Activated naive CD4-positive, alpha-beta T cell treated with Interleukin-2 at 50 U/mL for 16 hours (primary cell): Measurements from ENCODE around the gene CDKL2.
"Not testable (repeated sequence)": the region's sequence is repeated elsewhere in the genome, so short reads cannot be mapped to it uniquely, and the experiment has no call there.

ENCODE experiments used
- DNase-seq: peaks from one replicate; pipeline ENCODE4 v3.0.0-alpha.2; 2020

CDKL2 gene

DNA sequence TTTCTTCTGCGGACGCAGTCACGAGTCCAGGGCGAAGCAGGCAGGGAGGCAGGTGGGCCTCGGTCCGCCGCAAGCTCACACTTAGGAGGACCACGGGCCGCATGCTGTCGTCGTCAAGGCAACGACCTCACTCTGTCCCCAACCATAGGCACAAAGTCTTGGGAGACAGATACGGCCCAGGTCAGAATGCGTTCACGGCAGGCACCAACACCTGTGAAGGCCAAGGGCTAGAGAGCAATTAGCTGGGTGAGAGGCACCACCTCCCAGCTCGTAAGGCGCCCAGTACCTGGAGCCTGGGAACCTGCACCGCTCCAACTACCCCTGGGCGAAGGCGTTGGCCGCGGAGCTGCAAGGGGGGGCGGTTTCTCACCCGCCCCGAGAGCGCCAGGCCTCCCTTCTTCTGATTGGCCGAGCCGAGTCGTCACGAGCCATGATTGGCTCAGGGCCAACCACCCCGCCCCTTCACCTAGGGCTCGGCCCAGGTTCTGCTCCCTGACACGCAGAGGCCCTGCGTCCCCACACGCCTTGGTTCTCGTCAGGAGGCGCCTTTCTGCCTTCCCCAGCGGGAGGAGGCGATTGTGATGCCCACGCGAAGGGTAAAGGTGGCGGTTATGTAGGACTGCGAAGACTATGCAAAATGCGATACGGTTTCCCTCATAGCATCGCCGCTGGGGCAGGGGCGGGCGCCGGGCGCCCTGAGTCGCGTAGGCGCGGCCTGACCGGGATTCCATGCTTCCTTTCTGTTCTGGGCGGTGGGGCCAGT is at the start of gene CDKL2:
CDKL2 (minus strand) TSS at position 355 of the 763 bp plus-strand sequence. CDS start 4,540 bp downstream, outside the sequence.
- DNase-seq: peak; percentile 93

DNA sequence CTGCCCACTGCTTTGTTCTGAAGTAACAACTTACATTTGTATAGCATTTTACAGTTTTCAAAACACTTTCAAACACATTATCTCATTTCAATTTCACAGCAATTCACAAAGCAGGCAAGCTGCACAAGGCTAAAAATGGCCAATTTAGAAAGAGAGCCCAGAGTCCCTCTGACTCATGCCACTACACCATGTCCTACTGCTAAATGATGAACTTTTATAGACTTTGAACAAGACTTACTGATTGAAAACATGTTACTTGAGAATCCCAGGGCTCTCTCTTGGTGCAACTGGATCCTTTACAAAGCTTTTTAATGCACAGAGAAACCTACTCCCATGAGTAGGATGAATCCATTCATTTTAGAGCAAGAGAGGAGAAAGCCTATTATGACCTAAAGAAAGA is 48.6 kb upstream of the CDKL2 start:
- no peak for DNase-seq

DNA sequence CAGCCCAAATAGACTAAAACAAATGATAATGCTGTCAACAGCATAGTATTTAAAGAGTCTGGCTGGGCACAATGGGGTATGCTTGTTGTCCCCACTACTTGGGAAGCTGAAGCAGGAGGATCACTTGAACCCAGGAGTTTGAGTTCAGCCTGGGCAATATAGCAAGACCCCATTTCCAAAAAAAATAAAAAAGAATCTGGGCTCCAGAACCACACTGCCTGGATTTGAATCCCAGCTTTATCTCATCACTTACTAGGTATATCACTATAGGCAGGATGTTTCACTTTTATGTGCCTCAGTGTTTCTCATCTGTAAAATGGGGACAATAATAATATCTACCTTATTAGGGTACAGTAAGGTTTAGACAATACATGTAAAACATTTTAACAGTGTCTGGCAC is 48.1 kb upstream of the CDKL2 start:
- no peak for DNase-seq

DNA sequence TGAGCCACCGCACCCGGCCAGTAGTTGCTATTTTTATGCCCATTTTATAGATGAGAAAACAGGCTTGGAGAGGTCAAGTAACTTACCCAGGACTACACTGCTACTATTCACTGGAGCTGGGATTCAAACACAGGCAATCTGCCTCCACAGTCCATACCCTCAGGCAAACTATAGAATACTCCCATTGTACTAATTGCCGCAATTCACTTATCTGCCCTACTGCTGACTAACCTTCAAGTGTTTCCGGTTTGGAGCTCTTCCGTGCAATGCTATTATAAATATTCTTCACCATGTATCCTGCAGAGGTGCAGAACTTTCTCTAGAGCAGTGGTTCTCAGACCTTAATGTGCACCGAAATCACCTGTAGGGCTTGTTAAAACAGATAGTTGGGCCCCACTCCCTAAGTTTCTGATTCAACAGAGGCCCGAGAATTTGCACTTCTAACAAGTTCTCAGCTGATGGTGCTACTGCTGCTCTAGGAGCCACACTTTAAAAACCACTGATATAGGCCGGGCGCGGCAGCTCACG is 44.7 kb upstream of the CDKL2 start:
- DNase-seq: no peak

DNA sequence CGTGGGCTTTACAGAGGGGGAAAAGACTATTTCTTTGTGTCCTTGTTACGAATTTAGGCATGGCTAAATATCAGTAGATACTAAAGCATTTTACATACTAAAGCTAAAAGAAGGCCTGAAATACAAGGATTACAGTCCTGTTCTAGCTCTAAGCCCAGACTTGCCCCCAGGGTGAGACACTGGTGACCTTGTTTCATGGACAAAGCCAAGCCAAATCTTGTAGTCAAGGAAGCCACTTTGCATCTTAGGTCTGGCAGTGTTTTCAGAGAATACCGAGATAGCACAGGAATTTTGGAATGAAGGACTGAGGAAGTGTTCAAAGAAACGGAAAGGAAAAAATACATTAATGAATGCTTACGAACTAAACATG is 43.6 kb upstream of the CDKL2 start:
- DNase-seq: no peak

DNA sequence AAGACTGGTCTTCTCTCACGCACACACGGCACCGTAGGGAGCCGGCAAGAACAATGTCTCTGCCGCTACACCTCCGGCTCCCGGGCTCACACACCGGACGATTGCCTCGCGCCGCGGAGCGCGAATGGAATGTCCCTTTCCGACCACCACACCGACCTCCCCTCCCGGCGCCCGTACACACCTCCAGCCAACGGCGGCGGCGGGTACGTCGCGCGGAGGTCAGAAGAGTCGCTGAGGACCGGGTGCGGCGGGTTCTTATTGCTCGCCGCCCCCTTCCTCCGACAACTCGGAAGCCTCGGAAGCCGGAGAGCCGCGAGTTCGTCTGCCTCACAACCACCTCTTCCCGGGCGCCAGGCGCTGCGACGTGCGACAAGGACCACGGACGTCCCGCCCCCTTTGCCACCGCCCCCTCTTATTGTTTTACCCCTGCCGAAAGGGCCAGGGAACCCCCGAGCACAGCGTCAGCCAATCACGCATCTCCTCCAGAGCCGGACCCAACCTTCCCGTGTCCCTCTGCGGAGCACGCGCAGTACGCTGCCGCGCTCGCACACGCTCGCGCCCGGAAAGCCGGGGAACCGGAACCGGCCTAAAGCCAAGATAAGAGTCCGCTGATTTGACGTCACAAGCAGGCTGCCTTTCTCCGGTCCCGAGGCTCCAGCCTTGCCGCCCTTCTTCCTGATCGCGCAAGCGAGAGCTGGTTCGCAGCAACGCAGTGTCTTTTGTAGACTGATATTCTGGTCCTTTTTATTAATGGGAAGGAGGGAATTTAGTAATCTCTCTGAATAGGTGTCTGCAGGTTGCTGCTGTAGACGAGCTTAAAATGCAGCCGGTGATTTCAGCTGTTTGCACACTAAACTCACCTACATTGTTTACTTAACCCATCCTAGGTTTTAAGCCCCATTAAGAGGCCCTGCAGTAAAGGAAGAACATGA is 43.0 kb upstream of the CDKL2 start, which contains the start of gene G3BP2:
G3BP2 (minus strand) TSS at position 385 of the 932 bp plus-strand sequence. CDS start 11,386 bp downstream, outside the sequence.
- peak; percentile 98 for DNase-seq

DNA sequence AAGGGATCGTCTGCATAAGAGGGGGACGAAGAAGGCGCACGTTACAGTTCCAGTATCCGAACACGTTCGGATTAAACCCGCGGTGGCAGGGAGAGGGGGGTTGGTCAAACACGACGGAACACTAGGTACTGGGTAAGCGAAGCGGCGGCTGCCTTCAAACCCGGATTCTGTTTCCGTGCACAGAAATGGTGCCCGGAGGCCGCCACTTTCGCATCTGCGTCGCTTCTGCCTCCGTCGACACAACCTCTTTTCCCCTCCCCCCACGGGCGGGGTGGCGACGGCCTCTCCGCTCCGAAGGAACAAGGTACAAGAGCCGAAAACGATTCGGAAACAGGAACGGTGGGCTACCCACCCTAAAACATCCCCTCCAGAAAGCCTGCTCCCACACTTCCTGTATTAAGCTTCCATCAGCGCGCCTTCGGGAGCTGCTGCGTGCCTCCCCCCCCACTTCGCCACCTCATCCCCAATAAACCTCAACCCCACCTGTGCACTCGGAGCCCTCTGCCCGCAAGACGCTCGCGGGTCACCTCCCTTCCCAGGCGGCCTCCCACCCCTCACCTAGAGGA is 42.2 kb upstream of the CDKL2 start:
- peak; percentile 82 for DNase-seq

DNA sequence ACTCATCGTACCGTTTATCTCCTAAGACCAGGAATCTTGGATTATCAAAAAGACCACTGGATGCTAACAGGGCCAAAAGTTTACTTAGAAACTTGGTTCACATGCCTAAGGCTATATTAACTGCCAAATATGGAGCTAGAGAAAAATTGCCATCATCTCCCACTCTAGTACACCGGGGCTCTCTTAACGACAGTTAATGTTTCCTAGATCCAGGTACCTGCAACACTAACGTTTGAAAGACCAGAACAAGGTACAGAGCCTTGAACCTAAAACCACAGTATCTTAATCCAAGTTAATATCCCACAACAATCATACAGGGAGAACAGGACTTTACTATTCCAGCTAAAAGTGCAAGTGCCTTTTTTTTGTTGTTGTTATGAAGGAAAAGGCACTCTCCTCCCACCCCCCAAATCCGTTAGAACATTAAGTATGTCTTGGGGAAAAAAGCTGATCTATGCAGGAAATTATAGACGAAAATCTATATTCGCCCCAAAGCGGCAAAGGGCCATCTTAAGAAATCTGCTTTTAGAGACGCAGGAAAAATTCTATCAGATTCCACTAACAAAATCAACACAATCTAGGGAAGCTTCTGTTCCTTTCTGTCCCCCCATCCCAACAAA is 41.6 kb upstream of the CDKL2 start:
- no peak for DNase-seq

DNA sequence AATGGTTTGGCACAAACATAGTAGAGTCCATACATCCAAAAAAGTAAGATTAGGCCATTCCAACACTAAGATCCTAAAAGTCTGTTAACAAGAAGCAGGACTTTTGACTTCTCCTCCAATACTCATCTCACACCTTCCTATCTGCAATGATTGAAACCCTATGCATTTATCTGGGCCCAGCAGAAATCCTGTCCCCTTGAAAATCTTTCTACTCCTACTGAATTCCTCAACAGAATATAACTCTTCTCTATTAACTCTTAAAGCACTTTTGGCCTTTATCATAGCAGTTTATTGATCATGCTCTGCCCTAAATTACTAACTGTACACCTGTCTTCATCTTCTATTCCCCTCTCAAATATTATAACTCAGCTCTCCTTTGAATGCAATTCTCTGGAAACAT is 38.3 kb upstream of the CDKL2 start:
- DNase-seq: no peak

DNA sequence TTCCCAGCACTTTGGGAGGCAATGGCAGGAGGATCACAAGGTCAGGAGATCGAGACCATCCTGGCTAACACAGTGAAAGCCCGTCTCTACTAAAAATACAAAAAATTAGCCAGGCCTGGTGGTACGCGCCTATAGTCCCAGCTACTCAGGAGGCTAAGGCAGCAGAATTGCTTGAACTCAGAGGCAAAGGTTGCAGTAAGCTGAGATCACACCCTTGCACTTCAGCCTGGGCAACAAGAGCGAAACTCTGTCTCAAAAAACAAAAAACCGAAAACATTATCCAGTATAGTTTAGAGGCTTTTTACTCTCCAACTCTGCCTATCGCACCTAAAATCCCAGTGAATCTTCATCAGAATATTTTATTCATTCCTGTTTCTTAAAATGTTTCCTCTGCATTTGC is 37.3 kb upstream of the CDKL2 start:
- DNase-seq: not testable (repeated sequence)

DNA sequence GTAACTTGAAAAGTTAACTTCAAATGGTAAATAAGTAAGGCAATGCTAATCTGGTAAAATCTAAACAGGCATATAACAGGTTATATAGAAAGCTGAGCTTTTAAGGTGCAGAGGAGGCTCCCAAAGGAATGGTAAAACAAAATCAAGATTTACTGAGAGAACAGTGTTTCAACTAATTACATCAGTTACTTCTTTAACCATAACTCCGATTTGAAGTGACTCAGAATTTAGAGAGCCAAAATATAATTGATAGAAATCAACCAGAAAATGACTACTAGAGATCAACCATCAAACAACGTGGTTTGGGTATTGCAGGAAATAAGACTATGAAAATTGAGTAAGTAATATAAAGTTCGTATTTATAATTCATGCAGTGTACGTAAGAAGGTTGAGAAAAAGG is 36.0 kb upstream of the CDKL2 start:
- DNase-seq: no peak

DNA sequence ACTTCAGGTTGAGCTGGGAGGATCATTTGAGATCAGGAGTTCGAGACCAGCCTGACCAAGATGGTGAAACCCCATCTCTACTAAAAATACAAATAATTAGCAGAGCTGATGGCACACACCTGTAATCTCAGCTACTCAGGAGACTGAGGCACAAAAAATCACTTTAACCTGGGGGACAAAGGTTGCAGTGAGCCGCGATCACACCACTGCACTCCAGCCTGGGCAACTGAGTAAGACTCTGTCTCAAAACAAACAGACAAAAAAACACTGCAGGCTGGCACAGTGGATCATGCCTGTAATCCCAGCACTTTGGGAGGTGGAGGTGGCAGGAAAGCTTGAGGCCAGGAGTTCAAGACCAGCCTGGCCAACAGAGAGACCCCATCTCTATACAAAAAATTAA is 34.3 kb upstream of the CDKL2 start:
- not testable (repeated sequence) for DNase-seq

DNA sequence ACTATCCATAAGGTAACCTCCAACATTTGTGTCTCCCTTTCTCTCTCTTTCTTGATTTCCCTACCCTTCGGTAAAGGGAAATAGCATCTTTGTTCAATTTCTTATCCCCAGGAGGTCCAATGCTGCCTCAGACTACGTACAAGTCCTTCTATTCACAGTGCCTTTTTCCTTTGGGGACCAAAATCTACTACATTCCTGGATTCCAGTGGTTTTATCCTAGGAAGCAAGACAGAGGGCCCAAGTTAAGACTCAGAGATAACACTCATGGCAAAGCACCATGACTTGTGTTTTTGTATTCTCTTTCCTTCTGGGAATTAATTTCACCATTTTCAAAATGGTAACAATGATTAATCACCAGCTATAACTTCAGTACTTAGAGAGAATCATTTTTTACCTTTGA is 32.3 kb upstream of the CDKL2 start:
- no peak for DNase-seq

DNA sequence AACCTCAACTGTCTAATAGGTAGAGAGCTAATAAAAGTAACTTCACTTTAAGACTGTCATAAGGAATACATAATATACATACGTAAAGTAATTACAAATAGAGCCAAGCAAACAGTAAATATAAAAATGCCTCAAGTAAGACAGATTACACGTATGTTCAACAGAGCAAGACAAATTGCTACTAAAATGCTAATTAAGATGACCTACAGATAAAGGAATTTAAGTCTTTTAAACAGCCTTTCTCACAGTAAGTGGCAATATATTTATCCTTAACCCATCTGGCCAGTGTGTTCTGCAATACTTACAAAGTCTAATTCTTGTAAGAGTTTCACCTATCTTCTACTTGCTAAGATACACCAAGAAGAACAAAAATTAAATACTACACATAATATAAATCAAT is 30.2 kb upstream of the CDKL2 start:
- DNase-seq: no peak

DNA sequence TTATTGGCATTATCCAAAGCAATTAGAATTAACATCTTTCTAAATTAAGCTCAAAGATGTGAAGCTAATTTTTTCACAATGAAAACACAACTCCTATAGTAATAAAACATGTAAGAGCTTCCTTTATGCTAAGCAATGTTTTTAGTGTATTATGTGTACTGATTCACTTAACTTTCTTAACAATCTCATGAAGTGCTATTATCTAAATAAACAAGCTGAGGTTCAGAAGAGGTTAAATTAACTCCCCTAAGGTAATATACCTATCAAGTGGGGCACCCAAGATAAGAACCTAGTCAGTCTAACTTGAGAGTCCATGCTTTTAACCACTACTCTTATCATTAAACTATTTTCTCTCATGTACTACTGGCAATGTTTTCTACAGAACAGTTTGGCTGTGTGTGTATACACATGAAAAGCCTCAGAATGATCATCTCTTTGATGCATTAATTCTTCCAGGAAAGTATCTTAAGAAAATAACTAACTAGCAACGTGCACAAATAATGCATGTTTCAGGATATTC is 29.2 kb upstream of the CDKL2 start:
- no peak for DNase-seq

DNA sequence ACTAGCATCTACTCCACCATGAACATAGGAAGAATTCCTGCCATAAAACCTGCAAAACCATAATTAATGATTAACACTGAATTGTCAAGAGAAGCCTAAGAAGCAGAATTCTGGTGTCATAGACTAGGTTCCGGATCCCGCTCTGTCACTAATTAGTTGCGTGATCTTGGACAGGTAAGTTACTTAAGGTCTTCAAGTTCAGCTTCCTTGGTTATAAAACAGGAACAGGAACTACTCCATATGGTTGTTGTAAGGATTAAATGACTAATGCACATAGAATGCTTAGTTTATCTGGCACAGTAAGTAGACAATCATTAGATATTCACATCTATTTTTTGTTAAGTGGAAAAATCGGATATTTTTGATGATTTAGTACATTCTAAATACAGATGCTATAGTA is 28.5 kb upstream of the CDKL2 start:
- DNase-seq: no peak

DNA sequence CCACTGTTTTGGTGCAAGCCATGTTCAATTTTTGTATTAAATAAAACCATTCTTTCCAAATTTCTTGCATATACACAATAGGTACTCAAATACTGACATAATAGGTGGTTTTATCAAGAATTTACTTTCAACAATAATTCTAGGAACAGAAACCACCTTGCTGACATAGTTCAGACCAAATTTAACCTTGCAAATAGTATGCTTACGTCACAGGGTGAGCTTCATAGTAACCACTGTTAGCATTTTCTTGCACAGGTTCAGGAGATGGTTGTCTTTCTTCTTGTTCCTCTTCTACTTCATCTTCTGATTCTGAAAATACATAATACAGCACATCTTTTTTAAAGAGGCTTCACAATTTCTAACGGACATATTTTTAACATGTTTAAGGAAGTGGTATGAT is 25.2 kb upstream of the CDKL2 start:
- DNase-seq: no peak

DNA sequence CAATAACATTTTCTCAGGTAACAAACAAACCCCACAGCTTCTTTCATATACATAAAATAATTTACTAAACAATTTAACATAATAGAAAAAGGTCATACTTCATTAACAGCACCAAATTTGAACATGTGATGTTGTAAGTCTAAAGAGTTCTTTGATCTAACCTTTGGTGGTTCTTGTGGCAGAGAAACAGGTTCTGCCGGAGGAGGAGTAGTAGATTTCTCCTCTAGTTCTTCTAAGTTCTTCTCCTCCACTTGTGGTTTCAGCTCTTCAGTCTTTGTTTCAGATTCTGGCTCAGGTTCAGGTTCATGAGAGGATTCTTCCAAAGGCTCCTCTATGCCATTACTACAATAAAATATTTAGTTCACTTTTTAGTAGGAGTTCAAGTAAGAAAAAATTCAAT is 24.6 kb upstream of the CDKL2 start:
- DNase-seq: no peak

DNA sequence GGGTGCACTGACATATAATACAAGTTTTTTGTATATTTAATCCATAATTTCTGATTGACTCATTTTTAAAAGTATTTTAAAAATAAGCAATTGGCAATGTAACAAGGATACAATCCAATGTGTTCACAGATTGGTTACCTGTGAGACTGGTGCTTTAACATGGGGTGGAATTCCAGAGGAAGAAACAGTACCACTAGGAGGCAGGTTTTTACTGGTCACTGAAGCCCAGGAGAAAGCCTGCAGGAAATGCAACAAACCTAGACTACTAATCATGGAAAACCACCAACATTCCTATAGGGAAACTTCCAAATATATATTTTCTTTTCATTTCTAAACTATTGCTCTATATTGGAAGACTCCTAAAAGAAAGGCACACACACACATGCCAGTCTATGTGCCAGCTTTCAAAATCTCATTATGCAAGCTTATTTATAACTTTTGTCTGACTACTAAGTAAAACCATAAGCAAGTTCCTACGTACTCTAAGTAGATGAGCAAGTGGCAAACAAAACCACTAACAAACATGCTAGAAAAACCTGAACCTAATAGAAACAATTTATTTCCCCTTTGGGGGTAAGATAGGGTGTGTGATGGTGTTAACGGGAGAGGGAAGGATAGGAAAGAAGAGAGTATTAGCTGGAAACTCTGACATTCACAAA is 23.6 kb upstream of the CDKL2 start:
- DNase-seq: no peak

DNA sequence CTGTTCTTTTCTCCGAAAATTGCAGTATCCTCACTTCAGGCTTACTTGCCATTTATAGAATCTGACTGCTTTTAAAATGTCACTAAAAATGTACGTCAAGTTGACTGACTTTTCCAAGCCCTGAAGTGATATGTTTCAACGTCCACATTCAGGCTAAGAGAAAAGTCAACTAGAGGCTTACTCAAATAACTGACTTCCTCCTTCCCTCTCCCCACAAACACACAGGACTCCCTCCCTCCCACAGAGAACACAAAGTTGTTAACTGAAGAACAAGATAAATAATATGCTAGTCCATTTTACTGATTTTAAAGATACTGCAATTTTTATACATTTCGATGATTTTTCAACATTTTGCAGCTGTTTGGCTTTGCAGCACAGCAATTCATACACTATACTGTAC is 13.8 kb upstream of the CDKL2 start:
- no peak for DNase-seq

DNA sequence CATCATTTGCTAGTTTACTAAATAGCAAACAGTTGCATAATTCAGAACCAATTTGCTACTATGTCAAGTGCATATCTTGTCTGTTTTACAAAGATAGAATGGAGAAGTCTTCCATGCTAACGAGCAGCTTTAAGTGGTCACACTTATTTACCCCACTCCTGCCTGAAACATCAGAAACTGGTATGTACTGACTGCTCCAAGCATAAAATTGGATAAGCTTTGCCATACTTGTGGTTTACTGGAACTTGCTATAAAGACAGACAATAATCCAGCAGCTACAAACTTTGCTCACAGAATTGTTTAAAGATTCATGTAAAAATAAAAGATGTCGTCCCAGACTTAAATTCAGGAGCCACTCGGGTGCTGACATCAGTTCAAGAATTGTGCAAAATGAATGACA is 13.3 kb upstream of the CDKL2 start:
- no peak for DNase-seq

DNA sequence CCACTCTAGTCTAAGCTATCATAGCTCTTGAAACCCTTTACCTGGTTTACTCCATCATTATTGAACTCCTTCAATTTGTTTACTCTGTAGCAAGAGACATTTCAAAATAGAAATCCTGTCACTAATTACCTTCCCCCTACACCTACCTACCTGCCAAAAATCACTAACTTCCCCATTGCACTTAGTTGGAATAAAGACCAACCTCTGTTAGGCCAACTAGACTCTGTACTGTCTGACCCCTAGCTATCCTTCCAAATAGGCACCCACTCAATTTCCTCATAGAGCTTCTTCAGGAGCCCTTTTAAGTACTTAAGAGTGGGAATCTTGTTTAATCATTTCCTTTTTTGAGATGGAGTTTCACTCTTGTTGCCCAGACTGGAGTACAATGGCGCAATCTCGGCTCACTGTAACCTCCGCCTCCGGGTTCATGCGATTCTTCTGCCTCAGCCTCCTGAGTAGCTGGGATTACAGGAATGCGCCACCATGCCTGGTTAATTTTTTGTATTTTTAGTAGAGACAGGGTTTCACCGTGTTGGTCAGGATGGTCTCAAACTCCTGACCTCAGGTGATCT is 8.9 kb upstream of the CDKL2 start:
- DNase-seq: no peak
